OCI-LY3 (cell line): ENCODE measurements around the gene MTFMT.

ENCODE experiments used
- H2AFZ ChIP-seq: fragments of 200-600, 300-600 bp; shearing (Covaris generic); 2 replicates; pipeline ENCODE4 v1.6.0; 2014; ENCODE audit warnings: antibody characterized with exemption, low read depth, low read length
- H3K27ac ChIP-seq: fragments of 200-600, 300-600 bp; sonication (generic); 2 replicates; pipeline ENCODE4 v1.5.1; 2014; ENCODE audit warnings: mild to moderate bottlenecking, low read length, moderate library complexity, mixed read lengths
- H3K27me3 ChIP-seq: fragments of 200-600, 300-600 bp; sonication (generic); 2 replicates; pipeline ENCODE4 v1.6.1; 2014; ENCODE audit warnings: low read depth, low read length, mixed read lengths
- H3K36me3 ChIP-seq: fragments of 200-600, 300-600 bp; sonication (generic); replicated peaks from 2 replicates; pipeline ENCODE3; 2014; ENCODE audit warnings: low read depth, low read length, mixed read lengths
- H3K4me1 ChIP-seq: fragments of 300-600, 200-600 bp; sonication (generic); 2 replicates; pipeline ENCODE4 v1.6.1; 2014; ENCODE audit warnings: low read length, mixed read lengths
- H3K4me2 ChIP-seq: fragments of 200-600, 300-600 bp; sonication (generic); 2 replicates; pipeline ENCODE4 v1.6.1; 2014; ENCODE audit warnings: low read length, mixed read lengths
- H3K4me3 ChIP-seq: fragments of 300-600, 200-600 bp; sonication (generic); 2 replicates; pipeline ENCODE4 v1.5.1; 2014; ENCODE audit warnings: antibody characterized with exemption, mild to moderate bottlenecking, low read length, moderate library complexity
- H3K79me2 ChIP-seq: fragments of 300-600, 200-600 bp; shearing (Covaris generic); 2 replicates; pipeline ENCODE4 v1.6.1; 2014; ENCODE audit warnings: mild to moderate bottlenecking, low read length, mixed read lengths
- H3K9ac ChIP-seq: fragments of 300-600, 200-600 bp; shearing (Covaris generic); 2 replicates; pipeline ENCODE4 v1.6.0; 2014; ENCODE audit warnings: mild to moderate bottlenecking, low read length, moderate library complexity
- H3K9me3 ChIP-seq: fragments of 200-600, 300-600 bp; shearing (Covaris generic); 2 replicates; pipeline ENCODE4 v1.6.1; 2014; ENCODE audit warnings: low read length, mixed read lengths; ENCODE audit not compliant: insufficient read depth
- H4K20me1 ChIP-seq: fragments of 200-600, 300-600 bp; sonication (generic); 2 replicates; pipeline ENCODE4 v1.6.1; 2016; ENCODE audit warnings: low read length, mixed read lengths; ENCODE audit not compliant: insufficient read depth
- EZH2phosphoT487 ChIP-seq: fragments of 200-600 bp; shearing (Covaris generic); IDR thresholded peaks from 2 replicates; pipeline ENCODE4 v1.6.1; 2018; ENCODE audit warnings: antibody characterized with exemption, mixed run types, low read depth
- TF ChIP-seq, protein P1 (sequence below): fragments of 200-600, 300-600 bp; sonication (generic); IDR thresholded peaks from 2 replicates; pipeline ENCODE4 v1.5.1; 2014; ENCODE audit warnings: antibody characterized with exemption, low read length, low read depth

Gene MTFMT

DNA sequence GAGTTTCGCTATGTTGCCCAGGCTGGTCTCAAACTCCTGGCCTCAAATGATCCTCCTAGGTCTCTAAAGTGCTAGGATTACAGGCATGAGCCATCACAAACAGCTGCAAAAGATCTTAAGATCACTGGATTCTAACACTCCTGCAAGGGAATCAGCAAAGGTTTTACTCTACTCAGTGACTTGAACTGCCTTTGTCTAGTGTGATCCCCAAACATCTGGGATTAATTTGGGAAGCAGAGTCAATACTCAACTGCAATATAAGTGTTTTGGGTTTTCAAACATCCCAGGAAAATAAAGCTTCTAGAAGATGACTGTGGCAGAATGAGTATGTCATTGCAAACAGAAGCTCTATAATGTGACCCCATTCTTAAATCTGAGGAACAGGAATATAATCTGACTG, 47.0 kb downstream of the MTFMT start:
- Histone ChIP-seq H3K4me3 (no peak overlapping the region), H3K9me3 (no peaks in the 10 kb centered on the region), H3K27me3 (no peaks in the 10 kb centered on the region), H3K27ac (no peak overlapping the region), H4K20me1 (no peaks in the 10 kb centered on the region; the same call in 1 of the 2 replicates), H2AFZ (no peak overlapping the region), H3K36me3 (peaks cover 38% of the 10 kb centered on the region), H3K79me2 (peaks cover 26% of the 10 kb centered on the region), H3K4me1 (peaks cover 15% of the 10 kb centered on the region), H3K9ac (no peak overlapping the region), H3K4me2 (no peak overlapping the region)
- no peak for TF ChIP-seq EZH2phosphoT487
- TF ChIP-seq, protein P1, sequence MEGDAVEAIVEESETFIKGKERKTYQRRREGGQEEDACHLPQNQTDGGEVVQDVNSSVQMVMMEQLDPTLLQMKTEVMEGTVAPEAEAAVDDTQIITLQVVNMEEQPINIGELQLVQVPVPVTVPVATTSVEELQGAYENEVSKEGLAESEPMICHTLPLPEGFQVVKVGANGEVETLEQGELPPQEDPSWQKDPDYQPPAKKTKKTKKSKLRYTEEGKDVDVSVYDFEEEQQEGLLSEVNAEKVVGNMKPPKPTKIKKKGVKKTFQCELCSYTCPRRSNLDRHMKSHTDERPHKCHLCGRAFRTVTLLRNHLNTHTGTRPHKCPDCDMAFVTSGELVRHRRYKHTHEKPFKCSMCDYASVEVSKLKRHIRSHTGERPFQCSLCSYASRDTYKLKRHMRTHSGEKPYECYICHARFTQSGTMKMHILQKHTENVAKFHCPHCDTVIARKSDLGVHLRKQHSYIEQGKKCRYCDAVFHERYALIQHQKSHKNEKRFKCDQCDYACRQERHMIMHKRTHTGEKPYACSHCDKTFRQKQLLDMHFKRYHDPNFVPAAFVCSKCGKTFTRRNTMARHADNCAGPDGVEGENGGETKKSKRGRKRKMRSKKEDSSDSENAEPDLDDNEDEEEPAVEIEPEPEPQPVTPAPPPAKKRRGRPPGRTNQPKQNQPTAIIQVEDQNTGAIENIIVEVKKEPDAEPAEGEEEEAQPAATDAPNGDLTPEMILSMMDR = no peak

- H3K9ac ChIP-seq = no peak overlapping the region
- H3K79me2 ChIP-seq = peaks cover 21% of the 10 kb centered on the region
- H3K27ac ChIP-seq = no peak overlapping the region
- H3K4me3 ChIP-seq = no peak overlapping the region
- H3K4me1 ChIP-seq = peaks cover 15% of the 10 kb centered on the region
- H3K9me3 ChIP-seq = no peaks in the 10 kb centered on the region
- H4K20me1 ChIP-seq = no peaks in the 10 kb centered on the region; the same call in 1 of the 2 replicates
- TF ChIP-seq, protein P1 = no peak
- TF ChIP-seq EZH2phosphoT487 = no peak
- peaks cover 33% of the 10 kb centered on the region for H3K36me3 ChIP-seq
- no peak overlapping the region for H2AFZ ChIP-seq
- no peaks in the 10 kb centered on the region for H3K27me3 ChIP-seq
- no peak overlapping the region for H3K4me2 ChIP-seq
These were observed 47.5 kb downstream of the MTFMT start for GRCh38 chr15:64981812-64982431.

GRCh38 chr15:64979252-64979710, 50.2 kb downstream of the MTFMT start:
- H3K27ac ChIP-seq = no peak overlapping the region
- no peaks in the 10 kb centered on the region for H4K20me1 ChIP-seq
- H3K4me2 ChIP-seq = no peak overlapping the region
- no peak overlapping the region for H2AFZ ChIP-seq
- H3K36me3 ChIP-seq = peaks cover 37% of the 10 kb centered on the region
- no peak for TF ChIP-seq EZH2phosphoT487
- TF ChIP-seq, protein P1 = no peak
- H3K4me3 ChIP-seq = no peak overlapping the region
- no peaks in the 10 kb centered on the region for H3K27me3 ChIP-seq
- H3K4me1 ChIP-seq = no peaks in the 10 kb centered on the region
- H3K79me2 ChIP-seq = peaks cover 5% of the 10 kb centered on the region
- H3K9me3 ChIP-seq = no peaks in the 10 kb centered on the region
- H3K9ac ChIP-seq = no peak overlapping the region

- H3K36me3 ChIP-seq = peaks cover 43% of the 10 kb centered on the region
- H3K79me2 ChIP-seq = no peaks in the 10 kb centered on the region
- no peak overlapping the region for H3K27ac ChIP-seq
- no peak overlapping the region for H3K4me2 ChIP-seq
- H3K4me3 ChIP-seq = no peak overlapping the region
- no peaks in the 10 kb centered on the region for H3K27me3 ChIP-seq
- no peak for TF ChIP-seq EZH2phosphoT487
- TF ChIP-seq, protein P1 = no peak
- H3K9ac ChIP-seq = no peak overlapping the region
- no peak overlapping the region for H2AFZ ChIP-seq
- H4K20me1 ChIP-seq = no peaks in the 10 kb centered on the region
- H3K4me1 ChIP-seq = no peaks in the 10 kb centered on the region
- no peaks in the 10 kb centered on the region for H3K9me3 ChIP-seq
These were observed 54.0 kb downstream of the MTFMT start for GRCh38 chr15:64975390-64975789.
